GM18870 (cell line): ENCODE results near the gene DNAL1.
"Not testable (repeated sequence)": the region's sequence is repeated elsewhere in the genome, so short reads cannot be mapped to it uniquely, and the experiment has no call there.

Experiments
- ATAC-seq: cut with Tn5 transposase; IDR thresholded peaks from one replicate; pipeline ENCODE4 v1.9.1; 2021; ENCODE audit warnings: moderate library complexity; ENCODE audit not compliant: unreplicated experiment

Gene DNAL1

DNA sequence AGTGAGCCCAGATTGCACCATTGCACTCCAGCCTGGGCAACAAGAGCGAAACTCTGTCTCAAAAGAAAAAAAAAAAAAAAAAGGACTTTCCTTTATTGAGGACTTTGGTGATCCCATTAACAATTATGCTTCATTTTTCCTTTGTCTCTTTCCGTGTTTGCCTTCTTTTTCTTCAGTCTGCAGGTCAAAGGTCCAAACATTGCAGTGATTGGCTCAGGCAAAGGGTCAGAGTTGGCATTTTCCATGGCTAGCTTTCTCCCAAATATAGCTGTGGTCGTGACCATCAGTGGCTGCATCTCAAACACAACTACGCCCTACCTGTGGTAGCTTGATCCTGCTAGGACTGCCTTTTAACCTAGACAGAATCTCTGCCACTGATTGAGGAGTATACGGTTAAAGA is 7.0 kb upstream of the DNAL1 start:
- no peak for ATAC-seq

DNA sequence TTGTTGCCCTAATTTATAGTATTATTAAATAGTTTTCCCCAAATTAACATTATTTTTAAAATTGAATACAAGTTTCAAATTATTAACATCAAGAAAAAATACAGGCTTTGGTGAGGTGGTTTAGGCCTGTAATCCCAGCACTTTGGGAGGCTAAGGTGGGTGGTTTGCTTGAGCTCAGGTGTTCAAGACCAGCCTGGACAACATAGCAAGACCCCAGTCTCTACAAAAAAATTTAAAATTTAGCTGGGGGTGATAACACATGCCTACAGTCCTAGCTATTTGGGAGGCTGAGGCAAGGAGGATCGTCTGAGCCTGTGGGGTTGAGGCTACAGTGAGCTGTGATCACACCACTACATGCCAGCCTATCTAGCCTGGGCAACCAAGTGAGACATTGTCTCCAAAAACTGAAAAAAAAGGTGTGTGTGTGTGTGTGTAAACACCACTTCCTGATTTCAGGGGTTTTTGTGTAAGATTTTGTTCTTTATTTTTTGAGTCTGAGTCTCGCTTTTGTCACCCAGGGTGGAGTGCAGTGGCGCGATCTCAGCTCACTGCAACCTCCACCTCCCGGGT is 3.9 kb upstream of the DNAL1 start:
- no peak for ATAC-seq

DNA sequence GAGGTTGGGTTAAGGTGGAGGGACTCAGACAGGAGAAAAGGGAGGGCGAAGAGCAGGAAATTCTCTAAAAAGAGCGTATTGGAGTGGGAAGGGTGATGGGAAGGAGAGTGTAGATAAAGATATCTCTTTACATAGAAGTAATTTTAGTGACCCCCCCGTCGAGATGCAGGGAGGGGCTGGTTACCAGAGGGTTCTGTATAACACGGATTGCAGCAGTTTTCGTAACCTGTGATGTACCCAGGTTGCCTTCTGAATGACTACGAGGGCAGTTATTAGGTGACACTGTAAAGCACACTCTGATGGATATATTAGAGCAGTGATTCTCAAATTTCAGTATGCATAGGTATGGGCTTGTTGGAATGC is 443 bp downstream of the DNAL1 start:
- no peak for ATAC-seq

DNA sequence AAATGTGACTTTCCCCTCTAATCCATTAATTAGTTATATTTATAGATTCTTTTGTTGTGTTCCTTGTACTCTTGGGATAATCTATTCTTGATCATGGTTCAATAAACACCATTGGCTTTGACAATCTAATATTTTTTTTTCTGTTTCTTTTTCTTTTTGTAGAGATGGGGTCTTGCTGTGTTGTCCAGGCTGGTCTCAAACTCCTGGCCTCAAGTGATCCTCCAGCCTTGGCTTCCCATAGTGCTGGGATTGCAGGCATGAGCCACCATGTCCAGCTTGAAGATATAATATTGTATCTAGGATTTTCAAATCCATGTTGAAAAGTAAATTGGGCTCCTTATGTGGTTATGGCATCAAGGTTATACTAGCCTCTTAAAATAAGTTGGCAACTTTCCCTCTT is 6.2 kb downstream of the DNAL1 start:
- no peak for ATAC-seq

DNA sequence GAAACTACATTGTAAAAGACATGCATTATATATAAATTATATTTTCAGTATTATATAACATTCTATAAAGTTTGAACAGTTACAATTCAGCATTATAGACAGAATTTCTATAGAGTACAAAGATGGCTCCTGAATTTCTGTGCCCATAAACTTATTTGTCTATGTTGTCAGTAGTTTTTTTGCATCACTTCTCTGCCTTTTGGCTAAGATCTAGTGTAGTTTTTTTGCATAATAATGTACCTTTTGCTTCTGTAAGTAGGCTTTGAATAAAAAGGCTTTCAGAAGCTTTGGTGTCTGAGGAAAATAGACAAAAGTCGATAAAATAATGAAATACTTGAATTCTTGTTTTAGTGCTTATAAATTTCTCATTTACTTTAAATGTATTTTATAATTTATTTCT is 11.1 kb downstream of the DNAL1 start:
- no peak for ATAC-seq

DNA sequence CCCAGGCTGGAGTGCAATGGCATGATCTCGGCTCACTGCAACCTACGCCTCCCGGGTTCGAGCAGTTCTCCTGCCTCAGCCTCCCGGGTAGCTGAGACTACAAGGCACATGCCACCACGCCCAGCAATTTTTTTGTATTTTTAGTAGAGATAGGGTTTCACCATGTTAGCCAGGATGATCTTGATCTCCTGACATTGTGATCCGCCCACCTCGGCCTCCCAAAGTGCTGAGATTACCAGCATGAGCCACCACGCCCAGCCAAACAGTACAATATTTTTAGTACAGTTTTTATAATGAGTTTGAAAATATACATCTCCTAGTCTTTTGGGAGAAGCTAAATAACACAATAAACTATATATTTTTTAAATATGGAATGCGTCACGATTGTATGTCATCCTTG is 14.4 kb downstream of the DNAL1 start:
- not testable (repeated sequence) for ATAC-seq

DNA sequence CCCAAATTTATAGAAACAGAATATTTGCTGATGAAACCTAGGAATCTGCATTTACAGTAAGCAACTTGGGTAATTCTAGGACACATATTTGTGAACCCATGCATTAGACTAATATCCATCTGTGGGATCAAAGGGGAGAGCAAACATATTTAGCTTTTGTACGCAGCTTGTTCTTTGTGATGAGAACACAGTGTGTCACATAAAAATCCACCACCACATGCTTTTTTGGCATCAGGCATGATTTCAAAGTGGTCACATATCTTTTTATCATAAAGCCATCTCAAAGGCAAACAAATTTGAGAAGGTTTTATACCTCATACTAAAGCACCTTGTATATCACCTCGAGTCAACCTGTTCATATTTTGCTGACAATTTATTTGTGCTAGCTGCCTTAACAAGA is 15.7 kb downstream of the DNAL1 start:
- ATAC-seq, result no peak

DNA sequence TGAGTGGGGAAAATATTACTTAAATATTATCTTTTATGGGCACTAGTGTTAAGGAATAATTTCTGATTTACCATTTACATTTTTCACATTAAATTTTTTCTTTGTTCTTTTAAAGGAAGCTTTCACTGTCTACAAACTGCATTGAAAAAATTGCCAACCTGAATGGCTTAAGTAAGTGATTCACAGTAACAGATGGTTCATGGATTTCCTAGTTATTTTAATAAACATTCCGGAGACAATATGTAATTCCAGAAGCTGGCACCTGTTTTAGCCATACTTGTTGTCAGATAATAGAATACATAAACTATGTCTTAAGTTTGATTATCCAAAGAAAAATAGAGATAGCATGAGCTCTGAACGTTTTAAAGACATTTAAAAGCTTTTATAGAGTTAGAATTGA is 17.1 kb downstream of the DNAL1 start:
- ATAC-seq, result no peak

DNA sequence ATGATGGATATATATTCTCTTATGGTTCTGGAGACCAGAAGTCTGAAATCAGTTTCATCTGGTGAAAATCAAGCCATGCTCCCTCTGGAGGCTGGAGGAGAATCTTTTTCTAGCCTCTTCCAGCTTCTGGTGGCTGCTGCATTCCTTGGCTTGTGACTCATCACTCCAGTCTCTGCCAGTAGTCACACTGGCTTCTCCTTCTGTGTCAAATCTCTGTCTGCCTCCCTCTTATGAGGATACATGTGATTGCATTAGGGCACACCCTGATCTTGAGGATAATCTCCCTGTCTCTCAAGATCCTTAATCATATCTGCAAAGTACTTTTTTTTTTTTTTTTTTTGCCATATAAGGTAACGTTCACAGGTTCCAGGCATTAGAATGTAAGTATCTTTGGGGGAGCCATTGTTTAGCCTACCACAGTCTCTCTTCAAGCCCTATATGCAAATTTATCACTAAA is 17.7 kb downstream of the DNAL1 start:
- ATAC-seq, result no peak

DNA sequence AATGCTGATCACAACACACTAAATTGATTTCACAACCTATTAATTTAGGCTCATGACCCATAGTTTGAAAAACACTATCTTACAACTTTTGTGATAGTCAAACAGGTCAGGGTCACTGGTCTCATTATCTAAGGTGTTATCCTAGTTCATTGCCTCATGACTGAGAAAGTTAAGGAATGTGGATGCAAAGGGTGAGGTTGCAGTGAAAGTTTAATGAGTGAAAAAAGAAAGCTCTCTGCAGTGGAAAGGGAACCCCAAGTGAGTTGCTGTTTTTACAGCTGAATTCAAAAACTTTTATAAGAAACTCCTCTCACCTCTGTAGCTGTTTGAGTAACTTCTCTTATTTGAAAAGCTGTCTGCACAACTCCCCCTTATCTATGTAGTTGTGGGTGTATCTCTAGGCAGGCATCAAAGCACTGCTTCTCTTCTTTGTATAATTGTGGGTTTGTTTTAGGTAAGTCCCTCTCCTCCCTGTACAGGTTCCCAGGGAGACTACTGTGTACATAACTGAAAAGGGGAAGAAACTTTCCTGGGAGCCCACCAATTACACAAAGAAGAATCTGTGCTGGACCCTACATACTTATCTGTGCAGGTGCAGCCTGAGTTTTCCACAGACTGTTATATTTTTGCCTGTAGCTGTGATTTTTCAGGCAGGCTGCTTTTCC is 18.9 kb downstream of the DNAL1 start:
- no peak for ATAC-seq

DNA sequence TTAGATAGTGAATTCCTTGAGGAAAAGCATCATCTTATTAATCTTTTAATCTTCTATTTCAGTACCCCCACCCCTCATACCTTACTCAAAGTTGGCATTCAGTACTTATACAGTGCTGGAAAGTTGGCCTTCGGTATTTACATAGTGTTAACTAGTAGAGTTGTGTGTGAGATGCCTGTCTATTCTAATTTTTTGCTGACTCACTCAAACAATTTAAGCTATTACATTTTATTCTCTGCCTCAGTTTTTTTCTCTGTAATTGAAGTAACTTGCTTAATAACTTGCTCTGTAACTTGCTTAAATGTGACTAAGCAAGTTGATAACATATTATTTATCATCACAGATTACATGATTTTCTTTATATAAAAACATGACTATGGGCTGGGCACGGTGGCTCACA is 20.3 kb downstream of the DNAL1 start:
- ATAC-seq, result no peak

DNA sequence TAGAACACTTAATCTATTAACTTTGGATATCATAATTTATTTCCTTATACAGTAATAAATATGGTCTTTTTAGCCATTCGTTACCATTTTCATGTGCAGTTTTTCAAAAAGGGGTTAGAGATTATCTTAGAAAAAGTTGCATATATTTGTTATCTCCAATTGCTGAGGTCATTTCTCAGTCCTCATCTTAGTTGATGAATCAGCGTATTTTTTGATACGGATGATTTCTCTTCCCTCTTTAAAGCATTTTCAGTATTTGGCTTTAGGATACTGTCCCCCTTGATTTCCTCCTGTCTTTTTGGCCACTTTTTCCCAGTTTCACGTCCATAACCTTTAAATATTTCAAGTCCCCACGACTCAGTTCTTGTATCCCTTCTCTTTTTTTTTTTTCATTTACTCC is 21.8 kb downstream of the DNAL1 start:
- ATAC-seq, result no peak

DNA sequence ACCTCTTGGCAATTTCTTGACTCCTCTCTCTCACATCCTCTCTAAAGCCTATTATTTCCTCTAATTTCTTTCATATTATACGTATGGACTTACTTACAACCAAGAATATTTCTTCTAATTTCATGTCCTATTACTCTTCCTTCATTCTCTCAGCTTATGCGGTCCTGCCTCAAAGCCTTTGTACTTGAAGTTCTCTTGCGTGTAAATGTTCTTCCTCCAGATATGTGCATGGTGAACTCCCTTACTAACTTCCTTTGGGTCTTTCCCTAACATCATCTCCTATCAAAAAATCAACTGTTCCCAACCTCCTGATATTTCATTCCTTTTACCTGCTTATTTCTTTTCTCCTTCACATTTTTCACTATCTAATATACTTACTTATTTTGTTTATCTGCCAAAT is 23.1 kb downstream of the DNAL1 start:
- ATAC-seq, result no peak

DNA sequence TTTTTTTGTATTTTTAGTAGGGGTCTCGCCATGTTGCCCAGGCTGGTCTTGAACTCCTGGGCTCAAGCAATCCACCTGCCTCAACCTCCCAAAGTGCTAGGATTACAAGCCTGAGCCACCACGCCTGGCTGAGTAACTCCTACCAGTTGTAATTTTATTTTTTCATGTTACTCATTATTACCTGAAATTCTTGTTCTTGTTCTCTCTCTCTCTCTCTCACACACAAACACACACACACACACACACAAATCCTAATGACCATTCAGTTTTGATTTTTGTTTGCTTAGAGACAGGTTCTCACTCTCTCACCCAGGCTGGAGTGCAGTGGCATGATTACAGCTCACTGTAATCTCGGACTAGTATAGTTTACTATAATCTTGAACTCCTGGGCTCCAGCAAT is 30.2 kb downstream of the DNAL1 start:
- no peak for ATAC-seq

DNA sequence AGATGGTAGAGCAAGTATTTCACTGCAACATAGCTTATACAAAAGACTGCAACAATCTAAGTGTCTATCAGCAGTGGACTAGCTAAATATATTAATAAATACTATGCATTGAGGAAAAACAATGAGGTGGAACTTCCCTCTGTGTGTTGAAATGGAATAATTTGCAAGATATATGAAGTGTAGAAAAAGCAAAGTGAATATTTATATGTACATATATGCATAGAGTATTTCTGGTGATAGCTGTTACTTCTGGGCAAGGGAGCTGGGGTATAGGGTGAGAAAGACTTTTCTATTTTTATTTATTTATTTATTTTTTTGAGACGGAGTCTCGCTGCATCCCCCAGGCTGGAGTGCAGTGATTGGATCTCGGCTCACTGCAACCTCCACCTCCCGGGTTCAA is 33.9 kb downstream of the DNAL1 start:
- no peak for ATAC-seq

DNA sequence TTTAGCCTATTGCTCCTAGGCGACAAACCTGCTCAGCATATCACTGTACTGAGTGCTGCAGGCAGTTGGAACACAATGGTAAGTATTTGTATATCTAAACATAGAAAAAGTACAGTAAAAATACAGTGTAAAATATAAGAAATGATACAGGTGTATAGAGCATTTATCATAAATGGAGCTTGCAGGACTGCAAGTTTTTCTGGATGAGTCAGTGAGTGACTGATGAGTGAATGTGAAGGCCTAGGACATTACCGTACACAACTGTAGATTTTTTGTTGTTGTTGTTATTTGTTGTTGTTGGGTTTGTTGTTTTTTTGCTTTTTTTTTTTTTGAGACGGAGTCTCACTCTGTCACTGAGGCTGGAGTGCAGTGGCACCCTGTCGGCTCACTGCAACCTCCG is 36.0 kb downstream of the DNAL1 start:
- ATAC-seq, result no peak

DNA sequence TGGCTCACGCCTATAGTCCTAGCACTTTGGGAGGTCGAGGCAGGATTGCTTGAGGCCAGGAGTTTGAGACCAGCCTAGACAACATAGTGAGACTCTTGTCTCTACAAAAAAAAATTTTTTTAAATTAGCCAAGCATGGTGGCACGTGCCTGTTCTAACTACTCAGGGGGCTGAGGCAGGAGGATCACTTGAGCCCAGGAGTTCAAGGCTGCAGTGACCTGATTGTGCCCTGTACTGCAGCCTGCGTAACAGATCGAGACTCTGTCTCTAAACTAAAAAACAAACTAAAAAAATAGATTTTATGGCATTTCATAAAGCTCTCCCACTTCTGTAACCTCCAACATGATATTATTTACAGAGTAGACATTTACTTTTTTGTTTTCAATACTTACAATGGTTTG is 39.8 kb downstream of the DNAL1 start:
- ATAC-seq, result no peak

DNA sequence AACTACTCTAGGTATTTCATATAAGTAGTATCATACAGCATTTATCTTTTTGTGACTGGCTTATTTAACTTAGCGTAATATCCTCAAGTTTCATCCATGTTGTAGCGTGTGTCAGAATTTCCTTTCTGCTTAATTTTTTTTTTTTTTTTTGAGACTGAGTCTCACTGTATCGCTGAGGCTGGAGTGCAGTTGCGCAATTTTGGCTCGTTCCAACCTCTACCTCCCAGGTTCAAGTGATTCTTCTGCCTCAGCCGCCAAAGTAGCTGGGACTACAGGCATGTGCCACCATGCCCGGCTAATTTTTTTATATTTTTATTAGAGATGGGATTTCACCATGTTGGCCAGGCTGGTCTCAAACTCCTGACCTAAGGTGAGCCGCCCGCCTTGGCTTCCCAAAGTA is 40.5 kb downstream of the DNAL1 start:
- no peak for ATAC-seq

DNA sequence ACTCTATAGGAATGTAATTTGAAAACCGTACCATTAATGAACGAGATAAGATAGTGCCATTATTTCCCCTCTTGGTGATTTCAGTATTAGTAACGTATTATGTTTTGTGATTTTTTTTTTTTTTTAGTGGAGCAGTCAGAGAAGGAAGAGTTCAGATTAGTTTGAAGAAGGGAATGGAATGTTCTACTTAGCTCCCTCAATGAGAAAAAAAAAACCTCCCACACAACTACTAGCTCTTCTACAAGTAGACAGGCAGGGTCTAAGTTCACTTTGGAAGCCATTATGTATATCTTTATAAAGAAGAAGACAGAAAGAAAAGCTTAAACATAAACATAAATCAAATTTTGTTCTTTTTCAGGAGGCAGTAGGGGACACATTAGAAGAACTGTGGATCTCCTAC is 42.1 kb downstream of the DNAL1 start:
- ATAC-seq, result no peak

DNA sequence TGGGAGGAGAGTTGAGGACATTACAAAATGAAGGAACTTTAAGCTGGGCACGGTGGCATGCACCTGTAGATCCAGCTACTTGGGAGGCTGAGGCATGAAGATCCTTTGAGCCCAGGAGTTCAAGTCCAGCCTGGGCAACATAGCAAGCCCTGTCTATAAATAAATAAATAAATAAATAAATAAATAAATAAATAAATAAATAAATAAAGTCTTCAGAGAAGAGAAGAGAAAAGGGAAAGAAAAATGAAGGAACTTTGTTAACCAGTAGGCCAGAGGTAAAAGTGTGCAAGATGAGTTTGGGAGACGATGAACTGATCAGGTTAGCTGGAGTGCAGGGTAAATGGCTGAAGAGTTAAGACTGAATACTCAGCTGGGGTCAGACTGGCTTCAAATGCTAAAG is 49.3 kb downstream of the DNAL1 start:
- no peak for ATAC-seq

DNA sequence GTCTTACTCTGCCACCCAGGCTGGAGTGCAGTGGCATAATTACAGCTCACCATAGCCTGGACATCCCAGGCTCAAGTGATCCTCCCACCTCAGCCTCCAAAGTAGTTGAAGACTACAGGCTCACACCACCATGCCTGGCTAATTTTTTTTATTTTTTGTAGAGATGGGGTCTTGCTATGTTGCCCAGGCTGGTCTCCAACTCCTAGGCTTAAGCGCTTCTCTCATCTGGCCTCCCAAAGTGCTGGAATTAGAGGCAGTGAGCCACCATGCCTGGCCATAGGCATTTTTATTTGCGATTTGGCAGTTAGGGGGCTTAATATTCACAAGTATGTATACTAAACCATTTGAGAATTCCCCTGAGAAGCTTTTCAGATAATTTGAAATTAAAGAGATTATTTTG is 50.3 kb downstream of the DNAL1 start:
- no peak for ATAC-seq

DNA sequence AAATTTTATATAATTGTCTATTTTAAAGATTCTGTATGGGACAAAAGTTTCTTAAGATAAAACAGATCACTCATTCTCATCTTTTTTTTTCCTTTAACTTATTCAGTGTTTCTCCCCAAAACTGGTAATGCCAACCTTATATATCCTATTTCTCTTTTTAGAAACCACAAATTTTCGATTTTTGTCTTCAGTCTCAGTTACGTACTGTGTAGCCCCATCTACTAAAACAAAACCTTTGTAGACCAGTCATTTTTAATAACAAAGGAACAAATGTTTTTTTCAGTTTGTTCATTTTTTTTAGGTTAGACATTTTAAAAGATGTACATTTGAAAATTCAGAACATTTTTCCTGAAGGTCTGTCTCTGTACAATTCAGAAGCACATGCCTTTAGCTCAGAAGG is 51.2 kb downstream of the DNAL1 start:
- peak; percentile 31 for ATAC-seq
